Esophagus muscularis mucosa (tissue), 4 donors: ENCODE data around the gene GLYATL3. TPM values are rescaled to one million over a fixed set of nuclear protein-coding genes. Genes with fewer than 3 reads are reported as not detected.

ENCODE experiments used
- DNase-seq: peaks from one replicate; pipeline ENCODE4 v3.0.0-alpha.2; 2017; ENCODE audit errors: extremely low spot score
- H3K27ac ChIP-seq, 4 donors: fragments of 200-600 bp; sonication (generic); replicated peaks in 1 of 4; 1 replicate in 3 of 4; 2 replicates in 1 of 4; pipeline ENCODE4 v1.5.1; 2016 to 2019; ENCODE audit warnings: mild to moderate bottlenecking in 1 of 4
- H3K27me3 ChIP-seq, 4 donors: fragments of 200-600 bp; sonication (generic); one replicate each; pipeline versions ENCODE4 v1.5.1 to v1.6.0; 2016 to 2019
- H3K36me3 ChIP-seq, 4 donors: fragments of 200-600 bp; sonication (generic); one replicate each; pipeline ENCODE4 v1.5.1; 2016 to 2019
- H3K4me1 ChIP-seq, 4 donors: fragments of 200-600 bp; sonication (generic); one replicate each; pipeline ENCODE4 v1.5.1; 2016 to 2019
- H3K4me3 ChIP-seq, 4 donors: fragments of 200-600 bp; sonication (generic); 1 replicate in 2 of 4; 2 replicates in 2 of 4; pipeline ENCODE4 v1.5.1; 2016 to 2019; ENCODE audit warnings: mild to moderate bottlenecking in 4 of 4, moderate library complexity in 1 of 4
- H3K9me3 ChIP-seq, 4 donors: fragments of 200-600 bp; sonication (generic); 1 replicate in 3 of 4; 2 replicates in 1 of 4; pipeline ENCODE4 v1.5.1; 2016 to 2019
- CTCF ChIP-seq, 3 experiments: fragments of 200-600 bp in 2 of 3; fragments of 450-650 bp in 1 of 3; sonication (generic) in 2 of 3; IDR thresholded peaks; one replicate each; pipeline ENCODE4 v1.5.1; 2017 to 2019; ENCODE audit warnings: antibody characterized with exemption in 3 of 3, mild to moderate bottlenecking in 2 of 3, moderate library complexity in 1 of 3
- EP300 ChIP-seq: sonication (generic); formaldehyde crosslinking; IDR thresholded peaks from one replicate; pipeline ENCODE4 v1.6.1; 2017; ENCODE audit warnings: antibody characterized with exemption
- POLR2A ChIP-seq: fragments of 450-650 bp; IDR thresholded peaks from one replicate; pipeline ENCODE4 v1.6.1; 2017; ENCODE audit warnings: antibody characterized with exemption, moderate library complexity, mild to moderate bottlenecking, low read depth
- POLR2AphosphoS5 ChIP-seq, 2 donors: sonication (generic); formaldehyde crosslinking; IDR thresholded peaks; one replicate each; pipeline ENCODE4 v1.6.1; 2017; ENCODE audit warnings: antibody characterized with exemption in 2 of 2
- WGBS: methylation state at CpG from one replicate; pipeline ENCODE4 v1.1.5; 2018; 5-methylcytosine and 5-hydroxymethylcytosine counted together
- intact Hi-C: fragments of 100-400 bp; cut with DNase I; formaldehyde crosslinking; loops from one replicate; pipeline ENCODE4 v1.15.1; 2023
- total RNA-seq, 4 donors: library from RNA; depleted of rRNA; stranded (reverse); fragments of >200 nt; gene quantifications; one replicate each; pipeline versions ENCODE4 v1.1.0 to v1.2.1, GENCODE V29; 2016

GLYATL3 gene
- total RNA-seq, 4 donors from 2014 or later: not detected

GRCh38 chr6:49535795-49536194 lies 36.1 kb downstream of the GLYATL3 start:
- H3K36me3 ChIP-seq: no peaks in the 10 kb centered on the region
- TF ChIP-seq POLR2A (no peak), CTCF (IDR thresholded peaks at IDR 0.05) (no peak), EP300 (no peak)
- no peaks in the 10 kb centered on the region for H3K9me3 ChIP-seq
- WGBS: 77% methylated on average over 5 of the region's 5 CpGs
- no peaks in the 10 kb centered on the region for H3K4me1 ChIP-seq
- no peak overlapping the region for H3K27ac ChIP-seq
- no peak for DNase-seq
- H3K27me3 ChIP-seq: no peaks in the 10 kb centered on the region
- no peak overlapping the region for H3K4me3 ChIP-seq
- intact Hi-C loops: no loop called here

GRCh38 chr6:49539102-49539501 lies 39.4 kb downstream of the GLYATL3 start:
- 100% methylated on average over 3 of the region's 3 CpGs for WGBS
- H3K4me1 ChIP-seq: no peaks in the 10 kb centered on the region
- no peaks in the 10 kb centered on the region for H3K9me3 ChIP-seq
- TF ChIP-seq POLR2A: no peak
- TF ChIP-seq CTCF (IDR thresholded peaks at IDR 0.05): no peak
- TF ChIP-seq POLR2AphosphoS5 (IDR thresholded peaks at IDR 0.05): no peak
- TF ChIP-seq EP300: no peak
- no peaks in the 10 kb centered on the region for H3K27me3 ChIP-seq
- no peaks in the 10 kb centered on the region for H3K36me3 ChIP-seq
- no peak overlapping the region for H3K27ac ChIP-seq
- DNase-seq: no peak
- intact Hi-C loops: no loop called here
- no peak overlapping the region for H3K4me3 ChIP-seq

- DNase-seq: no peak
- Histone ChIP-seq H3K36me3 (no peaks in the 10 kb centered on the region), H3K27me3 (no peaks in the 10 kb centered on the region), H3K9me3 (no peaks in the 10 kb centered on the region), H3K27ac (no peak overlapping the region), H3K4me1 (no peaks in the 10 kb centered on the region), H3K4me3 (no peak overlapping the region)
- TF ChIP-seq POLR2AphosphoS5 (IDR thresholded peaks at IDR 0.05) (no peak), EP300 (no peak), CTCF (IDR thresholded peaks at IDR 0.05) (no peak), POLR2A (no peak)
- intact Hi-C loops: no loop called here
Observed at GRCh38 chr6:49540614-49541013, 40.9 kb downstream of the GLYATL3 start.

- no peaks in the 10 kb centered on the region for H3K36me3 ChIP-seq
- intact Hi-C loops: no loop called here
- H3K9me3 ChIP-seq: no peaks in the 10 kb centered on the region
- DNase-seq: no peak
- WGBS: 30% methylated on average over 1 of the region's 1 CpG
- TF ChIP-seq CTCF (IDR thresholded peaks at IDR 0.05) (no peak), EP300 (no peak), POLR2AphosphoS5 (IDR thresholded peaks at IDR 0.05) (no peak), POLR2A (no peak)
- H3K4me1 ChIP-seq: no peaks in the 10 kb centered on the region
- no peaks in the 10 kb centered on the region for H3K27me3 ChIP-seq
- H3K4me3 ChIP-seq: no peak overlapping the region
- no peak overlapping the region for H3K27ac ChIP-seq
Observed at GRCh38 chr6:49541210-49541724, 41.5 kb downstream of the GLYATL3 start.

GRCh38 chr6:49541936-49542335 lies 42.2 kb downstream of the GLYATL3 start:
- Histone ChIP-seq H3K27me3 (no peaks in the 10 kb centered on the region), H3K4me3 (no peak overlapping the region), H3K27ac (no peak overlapping the region), H3K9me3 (no peaks in the 10 kb centered on the region), H3K36me3 (no peaks in the 10 kb centered on the region), H3K4me1 (no peaks in the 10 kb centered on the region)
- DNase-seq: no peak
- TF ChIP-seq POLR2A (no peak), POLR2AphosphoS5 (IDR thresholded peaks at IDR 0.05) (no peak), CTCF (IDR thresholded peaks at IDR 0.05) (no peak), EP300 (no peak)
- 79% methylated on average over 3 of the region's 3 CpGs for WGBS
- intact Hi-C loops: no loop called here
